Heart left ventricle (tissue), 13 donors: ENCODE results near the gene SPPL2B.

Source experiments
- CTCF ChIP-seq, 12 donors: fragments of 200-600 bp; sonication (generic) in 4 of 12; IDR thresholded peaks; one replicate each; pipeline versions ENCODE4 v1.5.0 to v1.8.0; 2018 to 2022; ENCODE audit warnings: antibody characterized with exemption in 12 of 12, mild to moderate bottlenecking in 5 of 12
- POLR2A ChIP-seq, 2 donors: fragments of 450-650 bp; IDR thresholded peaks; one replicate each; pipeline ENCODE4 v1.6.1; 2017; ENCODE audit warnings: antibody characterized with exemption in 2 of 2, mild to moderate bottlenecking in 2 of 2, moderate library complexity in 2 of 2
- donor health status: ischemic (EF 13 %, LVEDD 7.1; RV severe dilation, severe dysfunction).
- donor health status: DM: no; HTN: yes; CAD: no.
- donor health status: DM: no; HTN: no; CAD: no.
- donor health status: ischemic (EF 25% LVEDD 6.9; RV normal size, moderate dysfunction).
- donor health status: ischemic (EF 25% LVEDD 5.7; RV mildly dilated, moderate dysfunction).
- donor health status: ischemic (EF 35%, LVEDD 5.7; RV mildly dilated, moderate dysfunction).
- donor health status: nonischemic (EF 11% LVEDD 7.7; RV severe dilation, severe dysfunction).
- donor health status: DM: yes; HTN: yes; CAD: no.
- donor health status: PGD.
- donor health status: ischemic (EF 29% LVEDD 5.4; RV normal size, mild dysfunction).
- donor health status: nonischemic (EF 23%, LVEDD 6.1; RV moderate dilation, normal function).

GRCh38 chr19:2399582-2399981 lies 71.1 kb downstream of the SPPL2B start:
- TF ChIP-seq CTCF (IDR thresholded peaks at IDR 0.05) (no peak), POLR2A (IDR thresholded peaks at IDR 0.05) (no peak)
